ENCODE results near the gene SLC9A9. TPM values are rescaled to one million over a fixed set of nuclear protein-coding genes. Genes with fewer than 3 reads are reported as not detected.

SLC9A9 gene
- polyA plus RNA-seq, 1 donor from 2014 or later: 0.54 TPM

- no peak overlapping the region for H3K9ac ChIP-seq (ENCODE audit: low read length)
- H3K4me2 ChIP-seq (ENCODE audit: low read length): no peak overlapping the region
- no peak overlapping the region for H3K27ac ChIP-seq (ENCODE audit: low read length)
- no peak overlapping the region for H2AFZ ChIP-seq (ENCODE audit: low read depth, low read length)
- no peaks in the 10 kb centered on the region for H3K27me3 ChIP-seq (ENCODE audit: insufficient read depth, low read depth, low read length)
- H3K9me3 ChIP-seq (ENCODE audit: low read length): no peaks in the 10 kb centered on the region
- H3K36me3 ChIP-seq (ENCODE audit: insufficient read depth, low read length): no peaks in the 10 kb centered on the region
- H3K9me2 ChIP-seq (ENCODE audit: insufficient read depth, low read length): no peaks in the 10 kb centered on the region
- no peaks in the 10 kb centered on the region for H3K79me2 ChIP-seq (replicated peaks; ENCODE audit: insufficient read depth, low read length)
- TF ChIP-seq CTCF (IDR thresholded peaks at IDR 0.05; ENCODE audit: poor library complexity, severe bottlenecking): no peak
- no peak for TF ChIP-seq POLR2AphosphoS5 (IDR thresholded peaks at IDR 0.05)
- no peak for TF ChIP-seq MXI1 (conservative IDR thresholded peaks at IDR 0.05; ENCODE audit: poor library complexity, severe bottlenecking)
- no peak for TF ChIP-seq RAD21 (conservative IDR thresholded peaks at IDR 0.05)
- TF ChIP-seq TAF1 (IDR thresholded peaks at IDR 0.05; ENCODE audit: low read depth): no peak
- no peak for TF ChIP-seq EP300 (conservative IDR thresholded peaks at IDR 0.05; ENCODE audit: poor library complexity, severe bottlenecking)
- no peak for TF ChIP-seq SMC3 (conservative IDR thresholded peaks at IDR 0.05; ENCODE audit: poor library complexity)
- TF ChIP-seq REST (IDR thresholded peaks at IDR 0.05; ENCODE audit: borderline replicate concordance): no peak
- TF ChIP-seq EZH2 (IDR thresholded peaks at IDR 0.05; ENCODE audit: borderline replicate concordance, insufficient read depth, low read length, poor library complexity, severe bottlenecking): no peak
- H4K20me1 ChIP-seq (ENCODE audit: insufficient read depth): no peaks in the 10 kb centered on the region
- H3K4me3 ChIP-seq (ENCODE audit: low read length): no peak overlapping the region
- no peaks in the 10 kb centered on the region for H3F3A ChIP-seq (ENCODE audit: insufficient read depth, low read length, poor library complexity, severe bottlenecking)
Measured at GRCh38 chr3:143793971-143794370, 54.3 kb downstream of the SLC9A9 start.

- Histone ChIP-seq H3K9ac (ENCODE audit: low read length) (no peak overlapping the region), H3K4me3 (ENCODE audit: low read length) (no peak overlapping the region), H4K20me1 (ENCODE audit: insufficient read depth) (no peaks in the 10 kb centered on the region), H2AFZ (ENCODE audit: low read depth, low read length) (no peak overlapping the region), H3K9me2 (ENCODE audit: insufficient read depth, low read length) (no peaks in the 10 kb centered on the region), H3K9me3 (ENCODE audit: low read length) (no peaks in the 10 kb centered on the region), H3F3A (ENCODE audit: insufficient read depth, low read length, poor library complexity, severe bottlenecking) (no peaks in the 10 kb centered on the region), H3K36me3 (ENCODE audit: insufficient read depth, low read length) (no peaks in the 10 kb centered on the region), H3K27ac (ENCODE audit: low read length) (no peak overlapping the region), H3K4me2 (ENCODE audit: low read length) (no peak overlapping the region), H3K27me3 (ENCODE audit: insufficient read depth, low read depth, low read length) (no peaks in the 10 kb centered on the region), H3K79me2 (replicated peaks; ENCODE audit: insufficient read depth, low read length) (no peaks in the 10 kb centered on the region)
- TF ChIP-seq RAD21 (conservative IDR thresholded peaks at IDR 0.05): no peak
- no peak for TF ChIP-seq POLR2AphosphoS5 (IDR thresholded peaks at IDR 0.05)
- TF ChIP-seq EP300 (conservative IDR thresholded peaks at IDR 0.05; ENCODE audit: poor library complexity, severe bottlenecking): no peak
- TF ChIP-seq TAF1 (IDR thresholded peaks at IDR 0.05; ENCODE audit: low read depth): no peak
- TF ChIP-seq REST (IDR thresholded peaks at IDR 0.05; ENCODE audit: borderline replicate concordance): no peak
Measured at GRCh38 chr3:143791386-143791785, 56.9 kb downstream of the SLC9A9 start.
